Body of pancreas (tissue), 4 donors: ENCODE results near the gene STK32B. TPM values are rescaled to one million over a fixed set of nuclear protein-coding genes. Genes with fewer than 3 reads are reported as not detected.
A peak's percentile ranks its signal among the peaks of the same experiment; 100 is the strongest.

ENCODE experiments used
- ATAC-seq: fragments of 150-250 bp; one replicate; pipeline ENCODE4 v1.9.1; 2016
- DNase-seq, 4 donors: peaks; one replicate each; pipeline ENCODE4 v3.0.0-alpha.2; 2019
- H3K27ac ChIP-seq, 4 donors: fragments of 200-600 bp; sonication (generic); 1 replicate in 3 of 4; 2 replicates in 1 of 4; pipeline versions ENCODE4 v1.5.1 to v1.6.1; 2016 to 2019; ENCODE audit warnings: mild to moderate bottlenecking in 1 of 4, mixed read lengths in 1 of 4, moderate library complexity in 1 of 4
- H3K27me3 ChIP-seq, 2 donors: fragments of 200-600 bp; sonication (generic); one replicate each; pipeline ENCODE4 v1.6.0; 2016; ENCODE audit warnings: mild to moderate bottlenecking in 1 of 2
- H3K36me3 ChIP-seq, 2 donors: fragments of 200-600 bp; sonication (generic); replicated peaks in 1 of 2; 2 replicates each; pipeline ENCODE4 v1.5.1; 2016; ENCODE audit warnings: low read depth in 2 of 2; ENCODE audit not compliant: insufficient read depth in 1 of 2
- H3K4me1 ChIP-seq: fragments of 200-600 bp; sonication (generic); one replicate; pipeline ENCODE4 v1.6.0; 2016
- H3K4me3 ChIP-seq, 2 donors: fragments of 200-600 bp; sonication (generic); 1 replicate in 1 of 2; 2 replicates in 1 of 2; pipeline ENCODE4 v1.5.1; 2016 to 2019
- H3K9me3 ChIP-seq, 3 donors: fragments of 200-600 bp; sonication (generic); 1 replicate in 2 of 3; 2 replicates in 1 of 3; pipeline ENCODE4 v1.5.1; 2016
- POLR2A ChIP-seq, 3 donors: fragments of 450-650 bp; IDR thresholded peaks; one replicate each; pipeline ENCODE4 v1.6.1; 2016; ENCODE audit warnings: antibody characterized with exemption in 3 of 3, mild to moderate bottlenecking in 2 of 3
- WGBS, 2 donors: methylation state at CpG; one replicate each; pipeline ENCODE4 v1.1.5; 2017; 5-methylcytosine and 5-hydroxymethylcytosine counted together
- intact Hi-C: fragments of 100-400 bp; cut with DNase I; formaldehyde crosslinking; loops from one replicate; pipeline ENCODE4 v1.15.1; 2023
- total RNA-seq, 2 donors: library from RNA; depleted of rRNA; stranded (reverse); fragments of >200 nt; gene quantifications; one replicate each; pipeline ENCODE4 v1.1.0, GENCODE V29; 2016
- TF ChIP-seq, protein P1 (sequence below), 7 experiments: fragments of 450-650 bp in 4 of 7; fragments of 200-600 bp in 3 of 7; sonication (generic) in 3 of 7; IDR thresholded peaks; one replicate each; pipeline ENCODE4 v1.5.1; 2016 to 2019; ENCODE audit warnings: antibody characterized with exemption in 7 of 7

The STK32B gene
- total RNA-seq, 2 donors from 2014 or later = 1.3 to 4.9 TPM

DNA sequence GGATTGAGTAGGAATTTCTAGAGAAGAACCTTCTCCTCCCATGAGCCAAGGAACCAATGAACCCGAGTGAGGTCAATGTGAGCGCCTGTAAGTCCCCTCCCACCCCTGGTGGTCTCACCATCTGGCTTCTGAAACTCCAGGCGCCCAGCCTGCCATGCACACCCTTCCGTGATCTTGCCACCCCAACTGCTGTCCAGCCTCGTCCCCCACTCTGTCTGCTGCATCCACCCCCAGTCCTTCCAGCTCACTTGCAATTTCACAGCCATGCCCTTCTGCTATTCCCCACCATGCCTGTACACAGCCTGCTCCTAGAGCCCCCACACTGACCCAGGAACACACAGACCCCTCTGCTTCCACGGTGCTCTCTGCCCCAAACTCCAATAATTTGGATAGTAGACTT is 323.7 kb downstream of the STK32B start:
- WGBS, 2 donors = 52 to 68% methylated on average over 6 of the region's 6 CpGs

DNA sequence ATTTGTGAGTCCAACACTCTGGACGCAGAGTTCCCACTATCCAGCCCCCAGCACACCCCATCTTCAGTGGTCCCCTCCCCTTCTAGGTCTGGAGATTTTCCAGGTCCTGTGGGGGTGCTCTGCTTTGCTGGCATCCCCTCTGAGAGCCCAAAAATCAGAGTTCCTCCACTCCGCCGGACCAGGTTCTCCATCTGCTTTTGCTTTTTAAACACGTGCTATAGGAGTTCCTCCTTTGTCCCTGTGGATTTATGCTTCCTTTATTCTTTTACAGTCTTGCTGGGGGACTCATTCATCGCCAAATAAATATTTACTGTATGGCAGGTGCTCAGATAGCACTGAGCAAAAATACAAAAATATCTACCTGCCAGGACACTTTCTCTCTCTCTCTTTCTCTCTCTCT is 324.7 kb downstream of the STK32B start:
- Histone ChIP-seq H3K4me3 (no peak overlapping the region), H3K27me3 (no peaks in the 10 kb centered on the region), H3K4me1 (peaks cover 6% of the 10 kb centered on the region), H3K9me3 (peaks cover 0 to 4% (median 0%) of the 10 kb centered on the region in 3 donors), H3K36me3 (no peaks in the 10 kb centered on the region), H3K27ac (no peak overlapping the region)
- intact Hi-C loops = no loop called here
- ATAC-seq = no peak
- WGBS, 2 donors = 64 to 78% methylated on average over 5 of the region's 5 CpGs
- DNase-seq = no peak
- TF ChIP-seq POLR2A (IDR thresholded peaks at IDR 0.05) = no peak
- TF ChIP-seq, protein P1, sequence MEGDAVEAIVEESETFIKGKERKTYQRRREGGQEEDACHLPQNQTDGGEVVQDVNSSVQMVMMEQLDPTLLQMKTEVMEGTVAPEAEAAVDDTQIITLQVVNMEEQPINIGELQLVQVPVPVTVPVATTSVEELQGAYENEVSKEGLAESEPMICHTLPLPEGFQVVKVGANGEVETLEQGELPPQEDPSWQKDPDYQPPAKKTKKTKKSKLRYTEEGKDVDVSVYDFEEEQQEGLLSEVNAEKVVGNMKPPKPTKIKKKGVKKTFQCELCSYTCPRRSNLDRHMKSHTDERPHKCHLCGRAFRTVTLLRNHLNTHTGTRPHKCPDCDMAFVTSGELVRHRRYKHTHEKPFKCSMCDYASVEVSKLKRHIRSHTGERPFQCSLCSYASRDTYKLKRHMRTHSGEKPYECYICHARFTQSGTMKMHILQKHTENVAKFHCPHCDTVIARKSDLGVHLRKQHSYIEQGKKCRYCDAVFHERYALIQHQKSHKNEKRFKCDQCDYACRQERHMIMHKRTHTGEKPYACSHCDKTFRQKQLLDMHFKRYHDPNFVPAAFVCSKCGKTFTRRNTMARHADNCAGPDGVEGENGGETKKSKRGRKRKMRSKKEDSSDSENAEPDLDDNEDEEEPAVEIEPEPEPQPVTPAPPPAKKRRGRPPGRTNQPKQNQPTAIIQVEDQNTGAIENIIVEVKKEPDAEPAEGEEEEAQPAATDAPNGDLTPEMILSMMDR (IDR thresholded peaks at IDR 0.05) = no peak

More for the DNA sequence above, 323.7 kb downstream of the STK32B start:
- DNase-seq = no peak
- H3K27me3 ChIP-seq = no peaks in the 10 kb centered on the region
- H3K9me3 ChIP-seq = peaks cover 0 to 4% (median 0%) of the 10 kb centered on the region in 3 donors
- H3K4me3 ChIP-seq = no peak overlapping the region
- ATAC-seq = no peak
- H3K27ac ChIP-seq = no peak overlapping the region
- TF ChIP-seq, protein P1 (IDR thresholded peaks at IDR 0.05) = no peak
- no peak for TF ChIP-seq POLR2A (IDR thresholded peaks at IDR 0.05)
- intact Hi-C loops = no loop called here
- H3K4me1 ChIP-seq = peaks cover 6% of the 10 kb centered on the region
- no peaks in the 10 kb centered on the region for H3K36me3 ChIP-seq

DNA sequence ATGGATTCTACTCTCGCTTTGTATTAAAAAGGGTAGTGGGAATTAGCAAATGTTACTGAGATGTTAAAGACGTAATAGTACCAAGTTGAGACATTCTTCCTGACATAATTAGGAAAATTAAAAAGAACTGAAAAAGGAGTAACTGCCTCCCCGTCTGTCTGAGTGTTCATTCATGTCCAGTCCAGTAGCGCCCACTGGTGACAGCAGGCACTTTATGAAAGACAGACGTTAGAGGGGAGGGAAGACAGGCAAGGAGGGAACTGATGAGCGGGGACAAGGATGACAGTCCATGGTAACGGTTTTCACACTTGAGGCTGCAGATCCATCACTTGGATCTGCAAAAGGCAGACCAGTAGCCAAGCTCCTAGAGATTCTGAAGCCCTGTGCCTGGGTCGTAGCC is 326.7 kb downstream of the STK32B start:
- peaks cover 0 to 4% (median 0%) of the 10 kb centered on the region in 3 donors for H3K9me3 ChIP-seq
- intact Hi-C loops = no loop called here

DNA sequence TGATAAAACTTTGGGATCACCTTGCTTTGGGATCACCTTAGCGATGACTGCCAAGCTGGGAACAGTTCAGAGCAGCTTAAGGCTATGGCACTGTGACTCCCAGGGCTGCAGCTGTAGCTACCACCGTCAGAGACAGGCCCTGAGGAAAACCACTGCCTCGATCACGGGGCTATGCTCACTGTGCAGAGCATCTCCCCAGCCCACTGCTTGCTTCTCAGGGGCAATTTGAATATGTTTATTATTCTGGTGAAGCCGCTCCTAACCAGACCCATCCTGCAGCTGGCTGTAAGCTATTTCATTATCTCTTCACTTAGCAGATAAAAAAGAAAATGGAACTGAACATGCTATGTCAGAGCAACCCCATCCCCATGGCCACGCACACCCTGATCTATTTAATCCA is 328.6 kb downstream of the STK32B start:
- no peak for TF ChIP-seq POLR2A (IDR thresholded peaks at IDR 0.05)
- TF ChIP-seq, protein P1 (IDR thresholded peaks at IDR 0.05) = no peak
- Histone ChIP-seq H3K9me3 (peaks cover 0 to 4% (median 0%) of the 10 kb centered on the region in 3 donors), H3K4me1 (no peaks in the 10 kb centered on the region), H3K4me3 (no peak overlapping the region), H3K27me3 (no peaks in the 10 kb centered on the region), H3K27ac (no peak overlapping the region), H3K36me3 (no peaks in the 10 kb centered on the region)
- WGBS, 2 donors = 73 to 91% methylated on average over 5 to 6 of the region's 6 CpGs
- ATAC-seq (no peak), DNase-seq (no peak)
- intact Hi-C loops = no loop called here

More for the DNA sequence above, 326.7 kb downstream of the STK32B start:
- TF ChIP-seq, protein P1 (IDR thresholded peaks at IDR 0.05) = peak in 2 of 7 experiments; percentile 15 to 18
- TF ChIP-seq POLR2A (IDR thresholded peaks at IDR 0.05) = no peak
- Histone ChIP-seq H3K4me3 (no peak overlapping the region), H3K27ac (no peak overlapping the region), H3K36me3 (no peaks in the 10 kb centered on the region), H3K4me1 (no peaks in the 10 kb centered on the region), H3K27me3 (no peaks in the 10 kb centered on the region)
- WGBS, 2 donors = 63 to 70% methylated on average over 8 of the region's 8 CpGs
- ATAC-seq (no peak), DNase-seq (no peak)

DNA sequence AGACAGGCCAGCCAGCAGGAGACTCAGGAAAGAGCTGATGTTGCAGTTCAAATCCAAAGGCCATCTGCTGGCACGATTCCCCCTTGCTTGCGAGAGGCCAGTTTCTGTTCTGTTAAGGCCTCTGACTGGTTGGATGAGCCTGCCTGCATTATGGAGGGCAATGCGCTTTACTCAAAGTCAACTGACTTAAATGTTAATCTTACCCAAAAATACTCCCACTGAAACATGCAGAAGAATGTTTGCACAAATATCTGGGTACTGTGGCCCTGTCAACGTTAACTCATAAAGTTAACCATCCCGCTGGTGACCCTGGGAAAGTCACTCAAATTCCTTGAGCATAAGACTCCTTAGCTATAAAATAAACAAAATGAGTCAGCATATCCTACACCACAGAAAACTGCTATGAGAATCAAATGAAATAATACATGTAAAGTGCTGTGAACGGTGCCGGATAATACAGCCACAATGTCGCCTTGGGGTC is 330.7 kb downstream of the STK32B start:
- Histone ChIP-seq H3K4me1 (peaks cover 4% of the 10 kb centered on the region), H3K36me3 (no peaks in the 10 kb centered on the region), H3K9me3 (peaks cover 0 to 4% (median 0%) of the 10 kb centered on the region in 3 donors), H3K27ac (no peak overlapping the region), H3K27me3 (no peaks in the 10 kb centered on the region), H3K4me3 (no peak overlapping the region)
- intact Hi-C loops = no loop called here
- ATAC-seq = no peak
- WGBS, 2 donors = 79 to 87% methylated on average over 8 of the region's 8 CpGs
- no peak for DNase-seq
- TF ChIP-seq POLR2A (IDR thresholded peaks at IDR 0.05) = no peak
- TF ChIP-seq, protein P1 (IDR thresholded peaks at IDR 0.05) = no peak
